Measurements from ENCODE around the gene SLC8A1.

Gene SLC8A1

DNA sequence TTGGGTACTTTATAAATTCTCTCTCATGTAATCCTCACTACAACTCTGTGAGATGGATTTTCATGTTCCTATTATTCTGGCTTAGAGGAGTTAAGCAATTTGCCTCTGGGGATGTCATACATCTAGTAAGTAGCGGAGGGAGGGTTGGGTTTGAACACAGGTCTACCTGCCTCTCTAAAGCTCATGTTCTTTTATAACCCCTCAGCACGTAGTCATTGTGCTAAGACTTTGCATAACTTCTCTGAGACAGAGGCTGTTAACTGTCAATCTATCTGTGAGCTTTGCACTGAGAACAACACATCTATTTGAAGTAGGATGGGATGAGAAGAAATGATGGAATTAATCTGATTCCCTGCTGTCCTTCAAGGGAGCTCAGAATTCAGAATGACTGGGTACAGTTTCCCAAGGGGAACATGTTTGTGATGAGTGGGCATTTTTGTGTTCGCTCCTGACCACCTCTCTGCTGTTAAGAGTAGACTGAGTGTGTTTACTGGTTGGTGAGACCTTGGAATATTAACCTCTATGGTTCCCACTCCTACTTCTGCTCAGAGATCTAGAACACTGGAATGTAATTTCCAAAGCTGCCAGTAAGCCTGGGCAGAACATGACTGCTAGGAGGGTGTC is 320.7 kb downstream of the SLC8A1 start:
- TF ChIP-seq, protein P1, sequence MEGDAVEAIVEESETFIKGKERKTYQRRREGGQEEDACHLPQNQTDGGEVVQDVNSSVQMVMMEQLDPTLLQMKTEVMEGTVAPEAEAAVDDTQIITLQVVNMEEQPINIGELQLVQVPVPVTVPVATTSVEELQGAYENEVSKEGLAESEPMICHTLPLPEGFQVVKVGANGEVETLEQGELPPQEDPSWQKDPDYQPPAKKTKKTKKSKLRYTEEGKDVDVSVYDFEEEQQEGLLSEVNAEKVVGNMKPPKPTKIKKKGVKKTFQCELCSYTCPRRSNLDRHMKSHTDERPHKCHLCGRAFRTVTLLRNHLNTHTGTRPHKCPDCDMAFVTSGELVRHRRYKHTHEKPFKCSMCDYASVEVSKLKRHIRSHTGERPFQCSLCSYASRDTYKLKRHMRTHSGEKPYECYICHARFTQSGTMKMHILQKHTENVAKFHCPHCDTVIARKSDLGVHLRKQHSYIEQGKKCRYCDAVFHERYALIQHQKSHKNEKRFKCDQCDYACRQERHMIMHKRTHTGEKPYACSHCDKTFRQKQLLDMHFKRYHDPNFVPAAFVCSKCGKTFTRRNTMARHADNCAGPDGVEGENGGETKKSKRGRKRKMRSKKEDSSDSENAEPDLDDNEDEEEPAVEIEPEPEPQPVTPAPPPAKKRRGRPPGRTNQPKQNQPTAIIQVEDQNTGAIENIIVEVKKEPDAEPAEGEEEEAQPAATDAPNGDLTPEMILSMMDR (IDR thresholded peaks at IDR 0.05; ENCODE audit: insufficient read depth, low read length): no peak
- TF ChIP-seq POLR2AphosphoS5 (IDR thresholded peaks at IDR 0.05; ENCODE audit: low read depth) (no peak), SPI1 (IDR thresholded peaks at IDR 0.05; ENCODE audit: borderline replicate concordance, low read depth) (no peak), GABPA (IDR thresholded peaks at IDR 0.05; ENCODE audit: low read depth) (no peak)
- TF ChIP-seq, protein P2, sequence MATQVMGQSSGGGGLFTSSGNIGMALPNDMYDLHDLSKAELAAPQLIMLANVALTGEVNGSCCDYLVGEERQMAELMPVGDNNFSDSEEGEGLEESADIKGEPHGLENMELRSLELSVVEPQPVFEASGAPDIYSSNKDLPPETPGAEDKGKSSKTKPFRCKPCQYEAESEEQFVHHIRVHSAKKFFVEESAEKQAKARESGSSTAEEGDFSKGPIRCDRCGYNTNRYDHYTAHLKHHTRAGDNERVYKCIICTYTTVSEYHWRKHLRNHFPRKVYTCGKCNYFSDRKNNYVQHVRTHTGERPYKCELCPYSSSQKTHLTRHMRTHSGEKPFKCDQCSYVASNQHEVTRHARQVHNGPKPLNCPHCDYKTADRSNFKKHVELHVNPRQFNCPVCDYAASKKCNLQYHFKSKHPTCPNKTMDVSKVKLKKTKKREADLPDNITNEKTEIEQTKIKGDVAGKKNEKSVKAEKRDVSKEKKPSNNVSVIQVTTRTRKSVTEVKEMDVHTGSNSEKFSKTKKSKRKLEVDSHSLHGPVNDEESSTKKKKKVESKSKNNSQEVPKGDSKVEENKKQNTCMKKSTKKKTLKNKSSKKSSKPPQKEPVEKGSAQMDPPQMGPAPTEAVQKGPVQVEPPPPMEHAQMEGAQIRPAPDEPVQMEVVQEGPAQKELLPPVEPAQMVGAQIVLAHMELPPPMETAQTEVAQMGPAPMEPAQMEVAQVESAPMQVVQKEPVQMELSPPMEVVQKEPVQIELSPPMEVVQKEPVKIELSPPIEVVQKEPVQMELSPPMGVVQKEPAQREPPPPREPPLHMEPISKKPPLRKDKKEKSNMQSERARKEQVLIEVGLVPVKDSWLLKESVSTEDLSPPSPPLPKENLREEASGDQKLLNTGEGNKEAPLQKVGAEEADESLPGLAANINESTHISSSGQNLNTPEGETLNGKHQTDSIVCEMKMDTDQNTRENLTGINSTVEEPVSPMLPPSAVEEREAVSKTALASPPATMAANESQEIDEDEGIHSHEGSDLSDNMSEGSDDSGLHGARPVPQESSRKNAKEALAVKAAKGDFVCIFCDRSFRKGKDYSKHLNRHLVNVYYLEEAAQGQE (IDR thresholded peaks at IDR 0.05; ENCODE audit: insufficient replicate concordance, low read depth): no peak
- DNase-seq (ENCODE audit: low read depth in 1 of 2, low spot score in 1 of 2): no peak
- Histone ChIP-seq H3K27me3 (ENCODE audit: insufficient read depth, poor library complexity, severe bottlenecking) (no peaks in the 10 kb centered on the region), H3K4me3 (replicated peaks; ENCODE audit: insufficient read depth, low read length) (no peak overlapping the region), H3K27ac (replicated peaks) (no peak overlapping the region)

DNA sequence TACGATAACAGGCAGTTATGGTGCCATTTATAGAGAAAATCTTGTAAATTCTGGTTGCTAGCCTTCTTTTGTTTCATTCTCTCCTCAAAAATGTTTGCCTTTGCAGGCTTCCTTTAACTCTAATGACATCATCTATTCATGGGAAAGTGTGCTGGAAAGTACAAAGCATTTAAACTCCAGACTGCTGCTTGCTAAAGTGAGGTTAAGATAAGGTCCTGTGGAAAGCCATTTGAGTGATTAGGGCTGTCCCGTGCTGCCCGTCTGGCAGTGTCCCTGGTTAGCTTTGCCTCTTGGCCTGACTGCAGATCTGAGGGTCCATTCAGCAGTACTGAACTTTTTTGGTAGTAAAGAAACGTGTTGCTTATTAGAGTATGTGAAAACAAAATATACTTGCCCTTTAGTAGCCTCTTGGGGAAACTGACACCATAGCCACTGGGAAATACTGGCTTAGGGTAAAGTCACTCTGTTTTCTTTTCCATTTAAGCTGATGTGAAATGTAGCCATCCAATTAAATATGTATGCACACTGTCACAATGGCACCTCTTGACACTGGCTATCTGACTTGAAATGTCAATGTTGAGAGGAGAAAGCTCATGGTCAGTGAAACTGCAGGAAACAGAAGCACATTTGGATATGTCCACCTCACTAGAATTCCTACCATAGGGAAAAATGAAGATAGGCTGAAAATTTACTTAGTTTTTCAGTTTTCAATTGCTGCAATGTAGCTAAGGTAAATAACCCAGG is 321.5 kb downstream of the SLC8A1 start:
- Histone ChIP-seq H3K27me3 (ENCODE audit: insufficient read depth, poor library complexity, severe bottlenecking) (no peaks in the 10 kb centered on the region), H3K27ac (replicated peaks) (no peak overlapping the region), H3K4me3 (replicated peaks; ENCODE audit: insufficient read depth, low read length) (no peak overlapping the region)
- no peak for DNase-seq (ENCODE audit: low read depth in 1 of 2, low spot score in 1 of 2)
- TF ChIP-seq SPI1 (IDR thresholded peaks at IDR 0.05; ENCODE audit: borderline replicate concordance, low read depth) (no peak), GABPA (IDR thresholded peaks at IDR 0.05; ENCODE audit: low read depth) (no peak), POLR2AphosphoS5 (IDR thresholded peaks at IDR 0.05; ENCODE audit: low read depth) (no peak)
- TF ChIP-seq, protein P2 (IDR thresholded peaks at IDR 0.05; ENCODE audit: insufficient replicate concordance, low read depth): no peak
- TF ChIP-seq, protein P1 (IDR thresholded peaks at IDR 0.05; ENCODE audit: insufficient read depth, low read length): no peak

DNA sequence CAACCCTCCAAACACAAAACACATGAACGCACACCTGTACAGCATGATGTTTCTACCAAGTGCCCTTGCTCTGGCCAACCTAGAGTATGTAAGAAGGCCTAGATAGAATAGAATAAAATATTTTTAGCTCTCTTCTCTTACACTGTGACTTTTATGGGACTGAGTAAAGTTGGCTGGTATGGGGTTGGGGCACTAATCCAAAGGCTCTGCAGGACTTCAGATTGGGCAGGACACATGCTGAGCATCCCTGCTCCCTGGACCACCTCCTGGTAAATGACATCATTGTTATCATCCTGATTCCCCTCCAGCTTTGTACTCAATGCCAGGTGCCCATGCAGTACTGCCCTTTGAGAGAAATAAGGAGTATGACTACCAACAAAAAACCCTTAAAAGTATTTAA is 322.2 kb downstream of the SLC8A1 start:
- no peak overlapping the region for H3K27ac ChIP-seq (replicated peaks)
- no peaks in the 10 kb centered on the region for H3K27me3 ChIP-seq (ENCODE audit: insufficient read depth, poor library complexity, severe bottlenecking)
- TF ChIP-seq, protein P1 (IDR thresholded peaks at IDR 0.05; ENCODE audit: insufficient read depth, low read length): no peak
- TF ChIP-seq POLR2AphosphoS5 (IDR thresholded peaks at IDR 0.05; ENCODE audit: low read depth) (no peak), GABPA (IDR thresholded peaks at IDR 0.05; ENCODE audit: low read depth) (no peak), SPI1 (IDR thresholded peaks at IDR 0.05; ENCODE audit: borderline replicate concordance, low read depth) (no peak)
- TF ChIP-seq, protein P2 (IDR thresholded peaks at IDR 0.05; ENCODE audit: insufficient replicate concordance, low read depth): no peak
- no peak for DNase-seq (ENCODE audit: low read depth in 1 of 2, low spot score in 1 of 2)
- H3K4me3 ChIP-seq (replicated peaks; ENCODE audit: insufficient read depth, low read length): no peak overlapping the region

Data from HL-60 (cell line).